ENCODE measurements around the gene ANK3.
"Not testable (repeated sequence)": the region's sequence is repeated elsewhere in the genome, so short reads cannot be mapped to it uniquely, and the experiment has no call there.

Gene ANK3

GRCh38 chr10:60086862-60087261 is 302.8 kb downstream of the ANK3 start:
- DNase-seq (ENCODE audit: low read depth), result no peak

GRCh38 chr10:60086421-60086820 is 303.3 kb downstream of the ANK3 start:
- DNase-seq (ENCODE audit: low read depth), result no peak

- DNase-seq (ENCODE audit: low read depth), result no peak
Observed at GRCh38 chr10:60082744-60083344, 306.8 kb downstream of the ANK3 start.

DNA sequence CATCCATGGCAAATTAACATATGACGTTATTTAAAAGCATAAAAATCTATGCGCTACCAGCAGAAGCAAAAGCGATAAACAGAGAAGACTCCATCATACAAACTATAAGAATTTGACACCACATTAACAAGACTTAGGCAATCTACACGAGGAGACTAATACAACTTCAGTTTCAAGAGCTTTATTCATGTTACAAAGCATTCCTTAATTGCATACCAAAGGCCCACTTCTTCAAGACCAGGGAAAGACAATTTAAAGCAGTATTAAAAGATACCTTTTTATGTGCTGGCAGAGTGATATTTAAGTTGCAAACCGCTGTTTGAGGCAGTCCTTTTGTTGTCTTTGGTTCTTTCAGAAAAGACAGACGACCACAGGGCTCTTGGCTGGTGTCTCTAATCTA is 307.3 kb downstream of the ANK3 start:
- no peak for DNase-seq (ENCODE audit: low read depth)

- DNase-seq (ENCODE audit: low read depth), result no peak
Observed at GRCh38 chr10:60073781-60074656, 315.7 kb downstream of the ANK3 start.

GRCh38 chr10:60073397-60073780 is 316.3 kb downstream of the ANK3 start:
- no peak for DNase-seq (ENCODE audit: low read depth)

GRCh38 chr10:60069311-60069710 is 320.4 kb downstream of the ANK3 start:
- no peak for DNase-seq (ENCODE audit: low read depth)

DNA sequence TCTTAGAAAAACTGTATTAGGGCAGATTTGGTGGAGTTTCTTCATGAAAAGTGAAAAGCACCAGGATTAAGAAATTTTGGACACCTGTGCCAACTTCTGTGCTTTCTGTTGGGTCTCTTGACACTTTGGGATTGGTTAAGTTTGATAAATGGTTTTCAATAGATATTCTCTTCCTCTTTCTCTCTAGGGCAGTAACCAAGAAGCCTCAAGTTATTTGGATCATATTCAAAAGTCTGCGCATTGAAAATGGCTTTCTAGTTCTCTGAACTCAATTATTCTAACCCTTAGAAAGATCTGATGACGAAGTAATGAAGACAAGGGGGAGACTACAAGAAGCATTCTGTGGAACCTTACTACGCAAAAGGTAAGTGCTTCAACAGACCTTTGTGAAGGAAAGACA is 339.3 kb downstream of the ANK3 start:
- no peak for DNase-seq (ENCODE audit: low read depth)

DNA sequence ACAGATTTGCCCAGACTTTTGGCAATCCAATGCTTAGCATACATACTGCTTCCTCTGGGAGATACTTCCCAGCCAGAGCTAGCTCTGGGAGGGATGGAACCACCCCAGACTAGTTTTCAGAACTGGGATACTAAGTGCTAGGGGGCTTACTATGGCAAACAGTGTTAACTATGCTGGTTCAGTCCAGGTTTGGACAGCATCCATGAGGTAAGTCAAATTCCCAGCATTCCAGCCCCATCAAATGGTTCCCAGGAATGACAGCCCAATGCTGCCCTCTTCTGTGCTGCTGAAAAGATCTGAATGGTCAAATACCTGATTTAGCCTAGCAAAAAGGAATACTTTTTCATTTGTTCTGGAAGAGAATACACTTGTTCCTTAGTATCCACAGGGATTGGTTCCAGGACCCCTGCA is 341.6 kb downstream of the ANK3 start:
- no peak for DNase-seq (ENCODE audit: low read depth)

GRCh38 chr10:60045571-60045970 is 344.1 kb downstream of the ANK3 start:
- no peak for DNase-seq (ENCODE audit: low read depth)

DNA sequence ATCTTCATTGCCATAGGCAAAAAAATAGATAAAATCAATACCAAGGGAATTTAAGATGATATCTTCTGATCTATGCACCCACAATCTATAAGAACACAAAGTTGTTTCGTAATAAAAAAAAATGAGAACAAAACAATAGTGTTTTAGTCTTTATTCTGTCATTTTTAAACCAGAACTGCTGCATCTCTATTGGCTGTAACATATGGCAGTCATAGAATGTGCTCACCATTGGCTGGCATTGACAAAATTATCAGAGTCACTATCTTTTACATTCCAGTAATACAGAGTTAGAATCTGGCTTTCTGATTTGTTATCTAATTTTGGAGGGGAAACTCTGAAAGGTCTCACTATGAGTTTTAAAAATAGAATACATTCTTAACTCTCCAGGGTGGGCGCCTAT is 344.7 kb downstream of the ANK3 start:
- DNase-seq (ENCODE audit: low read depth), result no peak

- no peak for DNase-seq (ENCODE audit: low read depth)
Observed at GRCh38 chr10:60044242-60044641, 345.4 kb downstream of the ANK3 start.

GRCh38 chr10:60043561-60044241 is 346.0 kb downstream of the ANK3 start:
- DNase-seq (ENCODE audit: low read depth), result no peak

DNA sequence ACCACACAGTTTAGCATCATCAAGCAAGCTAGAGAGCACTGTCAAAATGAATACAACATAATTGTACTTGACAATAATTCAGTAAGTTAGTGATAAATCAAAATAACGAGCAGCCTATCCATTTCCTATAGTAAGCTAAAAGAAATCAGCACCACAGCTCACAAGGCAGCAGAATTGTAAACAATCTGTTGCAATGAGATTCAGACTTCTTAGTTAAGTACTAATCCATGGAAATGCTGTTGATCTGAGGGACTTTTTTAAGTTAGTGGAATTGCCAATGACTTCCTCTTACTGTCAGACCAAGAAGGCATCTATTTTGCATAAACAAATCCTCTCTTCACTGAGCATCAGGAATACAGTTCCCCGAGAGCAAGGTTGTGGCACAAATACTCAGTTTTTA is 346.8 kb downstream of the ANK3 start:
- no peak for DNase-seq (ENCODE audit: low read depth)

GRCh38 chr10:60042262-60042661 is 347.4 kb downstream of the ANK3 start:
- DNase-seq (ENCODE audit: low read depth), result no peak

DNA sequence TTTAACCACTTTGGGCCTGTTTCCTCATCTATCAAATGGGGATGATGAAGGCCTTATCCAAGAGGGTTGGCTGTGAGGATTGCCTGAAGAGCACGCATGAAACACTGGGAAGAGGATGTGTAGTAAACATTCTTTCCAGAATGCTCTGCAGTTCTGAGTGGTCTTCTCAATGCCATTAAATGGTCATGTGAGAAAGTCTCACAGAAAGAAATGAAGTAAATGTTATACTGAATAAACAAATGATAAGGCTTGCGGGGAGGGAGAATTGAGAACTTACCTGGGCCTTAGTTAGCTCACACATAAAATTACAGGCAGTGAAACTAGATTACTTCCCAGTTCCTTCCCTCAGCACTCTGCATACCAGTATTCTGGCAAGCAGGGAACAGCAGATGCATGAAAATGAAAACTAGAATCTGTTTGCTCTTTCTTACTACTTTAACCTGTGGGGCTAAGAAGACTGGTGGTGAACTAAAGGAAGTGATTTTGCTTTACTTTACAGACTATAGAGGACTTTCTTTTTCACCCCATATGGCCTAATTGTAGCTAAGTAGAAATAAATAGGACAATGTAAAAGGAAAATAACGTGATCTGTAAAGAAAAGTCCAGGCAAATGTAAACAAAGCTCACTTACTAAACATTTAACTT is 348.1 kb downstream of the ANK3 start:
- no peak for DNase-seq (ENCODE audit: low read depth)

- DNase-seq (ENCODE audit: low read depth), result no peak
Observed at GRCh38 chr10:60040014-60040662, 349.5 kb downstream of the ANK3 start.

GRCh38 chr10:60035984-60036383 is 353.7 kb downstream of the ANK3 start:
- DNase-seq (ENCODE audit: low read depth), result no peak

DNA sequence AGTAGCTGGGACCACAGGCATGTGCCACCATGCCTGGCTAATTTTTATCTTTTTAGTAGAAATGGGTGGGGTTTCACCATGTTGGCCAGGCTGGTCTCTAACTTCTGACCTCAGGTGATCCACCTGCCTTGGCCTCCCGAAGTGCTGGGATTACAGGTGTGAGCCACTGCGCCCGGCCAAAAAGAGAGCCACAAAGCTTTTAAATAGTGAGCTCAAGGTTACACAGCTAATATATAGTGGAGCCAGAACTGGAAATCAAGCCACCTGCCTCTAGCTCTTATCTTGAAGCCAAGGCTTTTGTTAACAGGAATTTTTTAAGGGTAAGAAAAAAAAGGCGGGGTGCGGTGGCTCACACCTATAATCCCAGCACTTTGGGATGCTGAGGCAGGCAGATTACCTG is 354.3 kb downstream of the ANK3 start:
- not testable (repeated sequence) for DNase-seq (ENCODE audit: low read depth)

DNA sequence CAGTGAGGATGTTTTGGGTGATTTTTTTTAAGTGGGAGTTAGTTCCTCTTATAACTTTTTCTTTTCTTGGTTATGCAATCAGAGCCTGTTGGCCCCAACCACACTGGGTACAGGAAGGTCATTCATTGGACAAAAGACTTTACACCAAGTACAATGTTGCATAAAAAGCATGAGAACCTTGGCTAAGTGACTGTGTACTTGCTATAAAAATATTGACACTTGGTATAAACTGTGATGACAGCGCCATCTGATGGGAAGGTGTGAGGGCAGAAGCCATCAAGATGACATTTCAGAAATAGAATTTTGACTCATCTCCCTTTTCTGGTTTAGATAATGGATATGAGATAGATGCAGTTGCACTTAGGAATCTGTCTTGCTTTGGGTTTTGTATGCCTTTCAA is 357.0 kb downstream of the ANK3 start:
- DNase-seq (ENCODE audit: low read depth), result no peak

- DNase-seq (ENCODE audit: low read depth), result no peak
Observed at GRCh38 chr10:60031664-60032063, 358.0 kb downstream of the ANK3 start.

DNA sequence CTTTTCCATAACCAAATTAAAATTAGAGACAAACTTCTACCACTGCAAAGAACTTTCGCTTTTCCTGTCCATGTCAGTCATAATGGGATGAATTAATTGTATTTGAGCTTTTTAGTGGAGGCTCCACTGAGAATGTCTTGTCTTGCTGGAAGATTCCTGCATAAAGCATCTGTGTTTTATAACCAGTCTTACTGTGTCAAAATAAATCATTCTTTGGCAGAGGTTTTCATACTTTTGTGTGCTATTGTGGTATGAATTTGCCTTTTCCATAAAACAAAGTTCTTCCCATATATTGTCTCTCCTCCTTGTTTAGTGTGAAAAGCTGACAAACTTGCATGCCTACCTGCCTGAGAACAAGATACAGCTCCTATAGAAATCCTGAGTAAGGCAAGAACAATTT is 358.5 kb downstream of the ANK3 start:
- DNase-seq (ENCODE audit: low read depth), result no peak

Data from stimulated activated CD8-positive, alpha-beta memory T cell treated with anti-CD3 and anti-CD28 coated beads, Interleukin-15, amount 100 ng/mL, for 24 hours (primary cell).